BLaER1 (cell line): Measurements from ENCODE around the gene PIK3CD.
A peak's percentile ranks its signal among the peaks of the same experiment; 100 is the strongest.

Experiments
- H3K27ac ChIP-seq: shearing (Covaris generic); formaldehyde crosslinking; 2 replicates; pipeline ENCODE4 v1.8.1; 2022
- H3K27me3 ChIP-seq: shearing (Covaris generic); formaldehyde crosslinking; 2 replicates; pipeline ENCODE4 v1.8.1; 2022
- H3K36me3 ChIP-seq: shearing (Covaris generic); formaldehyde crosslinking; 2 replicates; pipeline ENCODE4 v1.8.1; 2022
- H3K4me1 ChIP-seq: shearing (Covaris generic); formaldehyde crosslinking; 2 replicates; pipeline ENCODE4 v1.8.1; 2022
- H3K4me2 ChIP-seq: shearing (Covaris generic); formaldehyde crosslinking; 2 replicates; pipeline ENCODE4 v1.8.1; 2022
- H3K4me3 ChIP-seq: shearing (Covaris generic); formaldehyde crosslinking; 2 replicates; pipeline ENCODE4 v1.8.1; 2022
- H3K9ac ChIP-seq: shearing (Covaris generic); formaldehyde crosslinking; 2 replicates; pipeline ENCODE4 v1.8.1; 2022
- H3K9me3 ChIP-seq: shearing (Covaris generic); formaldehyde crosslinking; 2 replicates; pipeline ENCODE4 v1.8.1; 2022
- H4K20me1 ChIP-seq: shearing (Covaris generic); formaldehyde crosslinking; 2 replicates; pipeline ENCODE4 v1.8.1; 2022
- Cebpa-rat ChIP-seq: shearing (Covaris generic); IDR thresholded peaks from 2 replicates; pipeline ENCODE4 v1.8.1; 2022

PIK3CD gene

GRCh38 chr1:9653491-9654050 is 2.0 kb downstream of the PIK3CD start:
- Histone ChIP-seq H3K27me3 (no peaks in the 10 kb centered on the region), H4K20me1 (peaks cover 35% of the 10 kb centered on the region), H3K9ac (peak overlapping the region; percentile 95), H3K4me2 (peak overlapping the region; percentile 96), H3K9me3 (no peaks in the 10 kb centered on the region), H3K36me3 (0 out of 2 replicates have a peak, but pooled peaks cover 1% of the 10 kb centered on the region), H3K4me3 (peak overlapping the region; percentile 94), H3K27ac (peak overlapping the region; percentile 98), H3K4me1 (peaks cover 75% of the 10 kb centered on the region)
- no peak for TF ChIP-seq Cebpa-rat

GRCh38 chr1:9654051-9654833 is 2.7 kb downstream of the PIK3CD start:
- Histone ChIP-seq H3K4me1 (peaks cover 74% of the 10 kb centered on the region), H3K9ac (peak overlapping the region; percentile 95), H3K36me3 (peaks cover 5% of the 10 kb centered on the region), H3K27me3 (no peaks in the 10 kb centered on the region), H3K27ac (peak overlapping the region; percentile 98), H4K20me1 (peaks cover 42% of the 10 kb centered on the region), H3K4me3 (peak overlapping the region; percentile 94), H3K4me2 (peak overlapping the region; percentile 96), H3K9me3 (no peaks in the 10 kb centered on the region)
- peak; percentile 84 for TF ChIP-seq Cebpa-rat

GRCh38 chr1:9654834-9655723 is 3.5 kb downstream of the PIK3CD start:
- H3K4me3 ChIP-seq, result peak overlapping the region; percentile 94
- H3K4me2 ChIP-seq, result peak overlapping the region; percentile 96
- H4K20me1 ChIP-seq, result peaks cover 50% of the 10 kb centered on the region
- TF ChIP-seq Cebpa-rat, result no peak
- no peaks in the 10 kb centered on the region for H3K9me3 ChIP-seq
- H3K4me1 ChIP-seq, result peaks cover 71% of the 10 kb centered on the region
- peak overlapping the region; percentile 95 for H3K9ac ChIP-seq
- peak overlapping the region; percentile 98 for H3K27ac ChIP-seq
- H3K36me3 ChIP-seq, result peaks cover 14% of the 10 kb centered on the region
- H3K27me3 ChIP-seq, result no peaks in the 10 kb centered on the region

- Histone ChIP-seq H4K20me1 (peaks cover 58% of the 10 kb centered on the region), H3K27ac (peak overlapping the region; percentile 98), H3K36me3 (peaks cover 21% of the 10 kb centered on the region), H3K27me3 (no peaks in the 10 kb centered on the region), H3K4me2 (peak overlapping the region; percentile 96), H3K9ac (peak overlapping the region; percentile 95; the same call in 1 of the 2 replicates), H3K9me3 (no peaks in the 10 kb centered on the region), H3K4me3 (peak overlapping the region; percentile 94), H3K4me1 (peaks cover 64% of the 10 kb centered on the region)
- TF ChIP-seq Cebpa-rat, result no peak
Observed at GRCh38 chr1:9655836-9656235, 4.3 kb downstream of the PIK3CD start.

GRCh38 chr1:9657521-9658032 is 6.0 kb downstream of the PIK3CD start:
- peaks cover 65% of the 10 kb centered on the region for H3K4me1 ChIP-seq
- H3K36me3 ChIP-seq, result peaks cover 39% of the 10 kb centered on the region
- no peak for TF ChIP-seq Cebpa-rat
- H3K27me3 ChIP-seq, result no peaks in the 10 kb centered on the region
- H3K27ac ChIP-seq, result peak overlapping the region; percentile 98
- peaks cover 71% of the 10 kb centered on the region for H4K20me1 ChIP-seq
- H3K9ac ChIP-seq, result peak overlapping the region; percentile 63
- peak overlapping the region; percentile 96 for H3K4me2 ChIP-seq
- no peak overlapping the region for H3K4me3 ChIP-seq
- H3K9me3 ChIP-seq, result no peaks in the 10 kb centered on the region

- H3K4me1 ChIP-seq, result peaks cover 67% of the 10 kb centered on the region
- H3K4me2 ChIP-seq, result peak overlapping the region; percentile 96; the same call in 1 of the 2 replicates
- no peak overlapping the region for H3K9ac ChIP-seq
- H3K27ac ChIP-seq, result peak overlapping the region; percentile 98
- peaks cover 77% of the 10 kb centered on the region for H4K20me1 ChIP-seq
- H3K9me3 ChIP-seq, result no peaks in the 10 kb centered on the region
- peaks cover 45% of the 10 kb centered on the region for H3K36me3 ChIP-seq
- H3K4me3 ChIP-seq, result no peak overlapping the region
- no peak for TF ChIP-seq Cebpa-rat
- no peaks in the 10 kb centered on the region for H3K27me3 ChIP-seq
Observed at GRCh38 chr1:9658199-9658598, 6.7 kb downstream of the PIK3CD start.

- Histone ChIP-seq H3K9ac (no peak overlapping the region), H3K36me3 (peaks cover 53% of the 10 kb centered on the region), H3K4me3 (no peak overlapping the region), H3K4me2 (no peak overlapping the region), H3K4me1 (peaks cover 59% of the 10 kb centered on the region), H3K9me3 (no peaks in the 10 kb centered on the region), H3K27ac (no peak overlapping the region), H4K20me1 (peaks cover 88% of the 10 kb centered on the region), H3K27me3 (no peaks in the 10 kb centered on the region)
- peak; percentile 54; the same call in 1 of the 2 replicates for TF ChIP-seq Cebpa-rat
Observed at GRCh38 chr1:9659328-9659727, 7.8 kb downstream of the PIK3CD start.

GRCh38 chr1:9663257-9663656 is 11.7 kb downstream of the PIK3CD start:
- no peak for TF ChIP-seq Cebpa-rat
- H3K4me1 ChIP-seq, result peaks cover 41% of the 10 kb centered on the region
- no peaks in the 10 kb centered on the region for H3K27me3 ChIP-seq
- no peaks in the 10 kb centered on the region for H3K9me3 ChIP-seq
- H4K20me1 ChIP-seq, result peaks cover 100% of the 10 kb centered on the region
- H3K27ac ChIP-seq, result no peak overlapping the region
- H3K9ac ChIP-seq, result no peak overlapping the region
- H3K4me2 ChIP-seq, result no peak overlapping the region
- H3K4me3 ChIP-seq, result no peak overlapping the region
- H3K36me3 ChIP-seq, result peaks cover 92% of the 10 kb centered on the region

GRCh38 chr1:9665193-9665592 is 13.7 kb downstream of the PIK3CD start:
- H3K27me3 ChIP-seq, result no peaks in the 10 kb centered on the region
- no peak overlapping the region for H3K4me2 ChIP-seq
- no peak for TF ChIP-seq Cebpa-rat
- H3K4me1 ChIP-seq, result peaks cover 42% of the 10 kb centered on the region
- H3K9me3 ChIP-seq, result no peaks in the 10 kb centered on the region
- H4K20me1 ChIP-seq, result peaks cover 100% of the 10 kb centered on the region
- no peak overlapping the region for H3K9ac ChIP-seq
- H3K27ac ChIP-seq, result no peak overlapping the region
- H3K4me3 ChIP-seq, result no peak overlapping the region
- peaks cover 96% of the 10 kb centered on the region for H3K36me3 ChIP-seq
